ENCODE data around the gene HGD. TPM values are rescaled to one million over a fixed set of nuclear protein-coding genes. Genes with fewer than 3 reads are reported as not detected.

The HGD gene
- polyA plus RNA-seq, 1 donor (not counting 4 experiments of a cell fraction or from before 2014, with no cell fraction given): not detected

DNA sequence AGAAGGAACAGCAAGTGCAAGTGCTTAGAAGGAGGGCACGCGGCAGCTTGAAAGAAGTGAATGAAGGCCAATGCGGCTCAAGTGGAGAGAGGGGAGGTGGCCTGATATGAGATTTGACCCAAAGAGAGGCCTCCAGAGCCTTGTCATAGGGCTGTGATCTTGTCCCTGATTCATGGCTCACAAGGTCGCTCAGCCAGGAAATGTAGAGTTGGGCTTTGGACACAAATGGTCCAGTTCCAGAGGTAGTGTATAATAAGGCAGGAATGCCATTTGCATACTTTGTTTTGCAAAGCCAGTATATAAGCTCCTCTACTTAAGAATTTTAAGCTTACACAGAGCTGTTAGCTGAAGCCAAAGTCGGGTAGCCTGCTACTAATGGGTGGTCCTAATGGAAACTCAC, 33.7 kb downstream of the HGD start:
- Histone ChIP-seq H2AFZ (ENCODE audit: control insufficient read depth, low read length) (no peak overlapping the region), H3K9me3 (ENCODE audit: control insufficient read depth, low read depth, low read length) (no peaks in the 10 kb centered on the region), H3K27ac (ENCODE audit: control insufficient read depth, insufficient read depth, low read length) (no peak overlapping the region)

DNA sequence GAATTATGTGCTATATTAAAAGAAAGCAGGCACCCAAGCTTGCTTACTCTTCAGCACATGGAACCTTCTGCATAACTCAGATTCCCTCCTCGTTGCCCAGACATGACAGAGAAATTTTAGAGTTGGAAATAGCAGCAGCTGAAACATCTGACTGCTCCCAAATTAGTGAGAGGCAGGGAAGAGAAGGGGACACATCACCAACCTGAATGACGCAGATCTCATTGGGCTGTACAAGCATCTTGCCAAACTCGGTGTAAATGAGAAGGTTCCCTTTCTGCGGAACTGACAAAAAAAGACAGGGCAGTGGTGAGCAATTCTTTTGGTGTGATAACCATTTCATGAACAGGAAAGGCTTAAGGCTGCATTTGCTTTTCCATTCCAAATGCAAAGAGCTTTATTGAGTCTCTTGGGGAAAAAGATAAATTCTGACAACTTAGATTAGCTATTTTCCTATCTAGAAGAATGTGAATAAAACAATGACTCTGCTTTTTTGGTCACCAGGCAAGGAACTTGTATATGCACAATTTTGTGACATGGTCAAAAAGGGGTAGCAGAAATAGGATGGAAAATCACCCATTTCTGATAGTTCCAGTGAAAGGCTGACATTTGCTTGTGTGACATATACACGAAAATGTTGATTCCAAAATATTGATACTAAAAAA, 35.1 kb downstream of the HGD start:
- H3K79me2 ChIP-seq (ENCODE audit: control insufficient read depth, insufficient read depth, low read length): no peaks in the 10 kb centered on the region
- no peaks in the 10 kb centered on the region for H3K27me3 ChIP-seq (ENCODE audit: control insufficient read depth, extremely low read depth, insufficient read depth, low read length)
- no peaks in the 10 kb centered on the region for H3K9me1 ChIP-seq (ENCODE audit: control insufficient read depth, extremely low read depth, insufficient read depth, low read length)
- FAIRE-seq: no peak
- no peaks in the 10 kb centered on the region for H3K36me3 ChIP-seq (ENCODE audit: control insufficient read depth in 2 of 2, extremely low read depth in 1 of 2, insufficient read depth in 2 of 2, low read length in 2 of 2)
- DNase-seq (ENCODE audit: low read depth, low spot score): no peak
- H3K4me1 ChIP-seq (ENCODE audit: control insufficient read depth, extremely low read depth, insufficient read depth, low read length): no peaks in the 10 kb centered on the region
- no peaks in the 10 kb centered on the region for H4K20me1 ChIP-seq (ENCODE audit: control insufficient read depth, extremely low read depth, insufficient read depth, low read length)
- no peak for TF ChIP-seq EZH2 (IDR thresholded peaks at IDR 0.05; ENCODE audit: low read length)
- TF ChIP-seq, protein P1, sequence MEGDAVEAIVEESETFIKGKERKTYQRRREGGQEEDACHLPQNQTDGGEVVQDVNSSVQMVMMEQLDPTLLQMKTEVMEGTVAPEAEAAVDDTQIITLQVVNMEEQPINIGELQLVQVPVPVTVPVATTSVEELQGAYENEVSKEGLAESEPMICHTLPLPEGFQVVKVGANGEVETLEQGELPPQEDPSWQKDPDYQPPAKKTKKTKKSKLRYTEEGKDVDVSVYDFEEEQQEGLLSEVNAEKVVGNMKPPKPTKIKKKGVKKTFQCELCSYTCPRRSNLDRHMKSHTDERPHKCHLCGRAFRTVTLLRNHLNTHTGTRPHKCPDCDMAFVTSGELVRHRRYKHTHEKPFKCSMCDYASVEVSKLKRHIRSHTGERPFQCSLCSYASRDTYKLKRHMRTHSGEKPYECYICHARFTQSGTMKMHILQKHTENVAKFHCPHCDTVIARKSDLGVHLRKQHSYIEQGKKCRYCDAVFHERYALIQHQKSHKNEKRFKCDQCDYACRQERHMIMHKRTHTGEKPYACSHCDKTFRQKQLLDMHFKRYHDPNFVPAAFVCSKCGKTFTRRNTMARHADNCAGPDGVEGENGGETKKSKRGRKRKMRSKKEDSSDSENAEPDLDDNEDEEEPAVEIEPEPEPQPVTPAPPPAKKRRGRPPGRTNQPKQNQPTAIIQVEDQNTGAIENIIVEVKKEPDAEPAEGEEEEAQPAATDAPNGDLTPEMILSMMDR (optimal IDR thresholded peaks at IDR 0.05 in 1 of 3, IDR thresholded peaks at IDR 0.05 in 1 of 3, conservative IDR thresholded peaks at IDR 0.05 in 1 of 3; ENCODE audit: extremely low read depth in 1 of 3, insufficient read depth in 2 of 3, low read length in 3 of 3): no peak
- H3K4me2 ChIP-seq (ENCODE audit: control insufficient read depth, extremely low read depth, insufficient read depth, low read depth, low read length): no peak overlapping the region
- H3K9ac ChIP-seq (ENCODE audit: control insufficient read depth, extremely low read depth, insufficient read depth, low read length): no peak overlapping the region
- no peak overlapping the region for H3K4me3 ChIP-seq (ENCODE audit: control insufficient read depth in 2 of 3, extremely low read depth in 1 of 3, insufficient read depth in 2 of 3, low read depth in 1 of 3, low read length in 3 of 3)
- no peaks in the 10 kb centered on the region for H3K9me3 ChIP-seq (ENCODE audit: control insufficient read depth, low read depth, low read length)
- dilution Hi-C loops (cut with MboI; ENCODE audit: extremely low pct_ligation_motif_present, low sequenced_read_pairs): no loop called here
- H2AFZ ChIP-seq (ENCODE audit: control insufficient read depth, low read length): no peak overlapping the region
- no peak overlapping the region for H3K27ac ChIP-seq (ENCODE audit: control insufficient read depth, insufficient read depth, low read length)

More for the DNA sequence above, 33.7 kb downstream of the HGD start:
- TF ChIP-seq, protein P1 (optimal IDR thresholded peaks at IDR 0.05 in 1 of 3, IDR thresholded peaks at IDR 0.05 in 1 of 3, conservative IDR thresholded peaks at IDR 0.05 in 1 of 3; ENCODE audit: extremely low read depth in 1 of 3, insufficient read depth in 2 of 3, low read length in 3 of 3): no peak
- TF ChIP-seq EZH2 (IDR thresholded peaks at IDR 0.05; ENCODE audit: low read length): no peak
- dilution Hi-C loops (cut with MboI; ENCODE audit: extremely low pct_ligation_motif_present, low sequenced_read_pairs): no loop called here
- H3K9ac ChIP-seq (ENCODE audit: control insufficient read depth, extremely low read depth, insufficient read depth, low read length): no peak overlapping the region
- H3K4me1 ChIP-seq (ENCODE audit: control insufficient read depth, extremely low read depth, insufficient read depth, low read length): no peaks in the 10 kb centered on the region
- no peaks in the 10 kb centered on the region for H3K36me3 ChIP-seq (ENCODE audit: control insufficient read depth in 2 of 2, extremely low read depth in 1 of 2, insufficient read depth in 2 of 2, low read length in 2 of 2)
- H3K4me2 ChIP-seq (ENCODE audit: control insufficient read depth, extremely low read depth, insufficient read depth, low read depth, low read length): no peak overlapping the region
- DNase-seq (ENCODE audit: low read depth, low spot score) (no peak), FAIRE-seq (no peak)
- H3K79me2 ChIP-seq (ENCODE audit: control insufficient read depth, insufficient read depth, low read length): no peaks in the 10 kb centered on the region
- H3K27me3 ChIP-seq (ENCODE audit: control insufficient read depth, extremely low read depth, insufficient read depth, low read length): no peaks in the 10 kb centered on the region
- H3K9me1 ChIP-seq (ENCODE audit: control insufficient read depth, extremely low read depth, insufficient read depth, low read length): no peaks in the 10 kb centered on the region
- no peak overlapping the region for H3K4me3 ChIP-seq (ENCODE audit: control insufficient read depth in 2 of 3, extremely low read depth in 1 of 3, insufficient read depth in 2 of 3, low read depth in 1 of 3, low read length in 3 of 3)
- H4K20me1 ChIP-seq (ENCODE audit: control insufficient read depth, extremely low read depth, insufficient read depth, low read length): no peaks in the 10 kb centered on the region
